Colon (tissue), 2 donors: ENCODE data around the gene KIAA0930.

Source experiments
- FAIRE-seq: peaks from 2 replicates; lab custom pipeline; 2012; peaks lifted over from hg19 to GRCh38; lab: Jason Lieb, UNC
- donor health status: control.
- donor health status: control.

The KIAA0930 gene

DNA sequence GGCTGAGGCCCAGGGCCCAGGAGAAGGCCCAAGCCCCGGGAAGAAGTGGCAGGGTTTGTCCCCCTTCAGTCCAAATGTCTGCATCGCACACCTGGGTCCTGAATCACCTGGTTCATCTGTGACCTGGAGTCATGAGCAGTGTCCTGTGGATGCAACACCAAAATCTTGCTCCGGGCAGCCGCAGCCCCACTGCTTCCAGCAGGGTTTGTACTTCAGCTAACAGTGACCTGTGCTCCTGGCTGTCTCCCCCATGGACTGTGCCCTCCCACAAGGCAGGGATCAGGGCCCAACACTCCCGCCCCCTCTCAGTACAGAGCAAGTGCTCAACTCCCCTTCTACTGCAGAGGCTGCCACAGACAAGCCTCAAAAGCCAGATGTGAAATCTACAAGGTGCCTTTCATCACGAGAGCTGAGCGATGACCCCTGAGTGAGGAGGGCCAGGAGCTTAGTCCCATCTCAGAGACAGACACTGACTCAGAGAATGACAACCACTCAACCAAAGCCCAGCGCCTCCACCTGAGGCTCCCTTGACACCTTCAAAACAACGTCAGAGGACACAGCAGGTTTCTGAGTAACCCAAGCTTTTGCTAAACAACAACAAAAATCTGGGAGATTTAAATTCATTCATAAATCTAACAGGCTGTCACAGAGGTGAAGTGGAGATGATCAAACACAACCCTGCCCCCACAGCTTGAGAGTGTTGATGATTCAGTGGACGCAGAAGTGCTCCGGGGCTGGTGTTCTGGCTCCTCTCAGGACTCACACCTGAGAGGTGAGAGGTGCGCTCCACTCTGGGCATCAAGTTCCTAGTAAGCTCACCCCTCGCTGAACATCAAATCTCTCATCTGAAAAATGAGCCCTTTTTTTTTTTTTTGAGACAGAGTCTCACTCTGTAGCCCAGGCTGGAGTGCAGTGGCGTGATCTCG is 3.4 kb downstream of the KIAA0930 start:
- no peak for FAIRE-seq

DNA sequence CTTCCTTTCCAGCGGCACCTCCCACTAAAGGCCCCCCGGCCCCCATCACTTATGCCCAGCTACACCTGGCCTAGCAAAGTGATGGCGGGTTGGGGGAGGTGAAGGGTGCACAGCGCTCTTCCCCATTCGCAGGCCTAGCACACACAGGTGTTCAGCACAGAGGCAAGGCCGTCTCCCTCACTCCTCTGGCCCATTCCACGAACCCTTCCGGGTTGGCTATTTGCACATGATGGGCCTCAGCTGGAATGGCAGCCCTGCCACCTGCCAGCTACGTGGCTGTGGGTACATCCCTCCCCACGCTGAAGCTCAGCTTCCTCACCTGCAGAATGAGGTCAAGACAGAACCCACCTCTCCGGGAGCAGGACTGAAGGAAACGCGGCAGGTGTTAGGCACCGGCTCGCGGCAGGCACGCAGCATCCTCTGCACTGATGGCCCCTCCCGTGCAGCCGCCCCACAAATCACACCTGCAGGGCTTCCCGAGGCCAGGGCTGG is 4.8 kb downstream of the KIAA0930 start:
- FAIRE-seq = no peak

DNA sequence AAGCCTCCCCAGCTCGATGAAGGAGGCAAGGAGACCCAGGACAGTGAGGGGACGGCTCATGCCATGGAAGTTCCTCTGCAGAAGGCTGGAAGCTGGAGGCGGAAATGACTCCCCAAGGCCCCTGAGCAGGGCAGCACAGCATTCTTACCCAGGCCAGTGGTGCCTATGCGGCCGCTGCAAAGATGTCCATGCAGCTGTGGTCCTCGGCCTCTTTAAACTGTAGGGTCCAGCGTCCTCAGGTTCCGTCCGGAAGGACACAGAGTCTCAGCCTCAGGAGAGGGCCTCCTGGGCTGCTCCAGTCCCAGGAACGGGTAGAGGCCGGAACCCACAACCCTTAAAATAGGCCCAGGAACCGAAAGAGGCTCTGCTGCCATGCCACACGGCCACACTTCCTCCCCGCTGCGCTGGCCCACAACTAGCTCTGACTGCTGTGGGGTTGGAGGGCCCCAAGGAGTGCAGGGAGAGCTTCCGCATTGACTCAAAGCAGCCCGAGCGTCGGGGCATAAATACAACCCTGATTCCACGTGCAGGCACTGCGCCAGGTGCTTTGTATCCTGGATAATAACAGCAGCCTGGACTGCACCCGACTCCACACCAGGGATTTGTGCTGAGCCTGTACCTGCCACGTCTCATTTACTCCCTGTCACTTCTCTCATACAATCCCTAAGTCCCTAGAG is 5.5 kb downstream of the KIAA0930 start:
- FAIRE-seq = no peak

DNA sequence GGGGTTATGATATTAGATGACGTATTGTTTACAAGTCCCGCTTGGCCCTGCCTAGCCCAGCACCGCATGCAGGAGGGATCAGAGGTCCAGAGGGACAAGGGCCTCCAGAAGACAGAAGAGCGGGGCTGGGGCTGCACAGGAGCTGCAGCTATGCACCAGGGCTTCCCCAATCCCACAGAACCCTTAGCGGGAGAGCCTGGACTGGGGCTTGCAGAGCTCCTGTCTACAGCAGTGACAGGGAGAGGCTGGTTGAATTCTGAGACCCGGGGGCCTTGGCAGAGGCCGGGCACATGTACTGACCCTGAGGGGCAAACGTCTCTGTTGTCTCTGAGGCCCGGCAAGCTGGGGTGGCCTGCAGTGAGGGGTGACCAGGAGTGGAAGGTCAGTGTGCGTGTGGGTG is 6.9 kb downstream of the KIAA0930 start:
- no peak for FAIRE-seq

DNA sequence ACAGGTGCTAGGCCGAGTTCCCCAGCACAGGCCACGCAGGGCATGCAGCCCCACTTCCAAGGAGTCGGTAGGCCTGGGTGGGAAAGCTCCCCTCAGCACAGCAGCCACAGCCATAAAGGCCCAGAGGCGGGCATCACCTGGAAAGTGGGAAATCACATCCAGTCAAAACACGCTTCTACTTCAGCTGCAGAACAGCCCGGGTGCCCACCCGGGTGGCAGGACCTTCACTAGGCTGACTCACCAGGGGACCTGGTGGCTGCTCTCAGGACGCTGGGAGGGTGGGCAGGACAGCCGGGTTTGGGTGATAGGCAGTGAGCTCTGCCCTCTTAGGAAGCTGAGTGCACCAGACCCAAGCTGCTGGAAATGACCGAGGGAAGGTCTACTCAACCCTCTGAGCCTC is 7.3 kb downstream of the KIAA0930 start:
- no peak for FAIRE-seq

DNA sequence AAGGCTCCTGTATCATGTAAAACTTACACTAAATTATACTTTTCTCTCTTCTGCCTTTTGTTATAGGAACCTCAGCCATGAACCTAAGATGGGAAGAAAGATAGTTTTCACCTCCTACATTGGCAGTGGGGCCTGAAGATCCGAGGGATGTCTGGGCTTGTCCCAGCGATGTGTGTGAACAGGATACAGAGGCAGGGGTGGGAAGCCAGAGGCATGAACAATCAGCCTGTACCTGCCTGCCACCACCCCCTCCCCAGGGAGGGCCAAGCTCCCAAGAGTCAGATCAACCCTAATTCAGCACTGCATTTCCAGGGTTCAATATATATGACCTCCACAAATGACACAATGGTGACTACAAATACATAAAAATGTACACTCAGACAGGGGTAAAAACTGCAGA is 9.4 kb downstream of the KIAA0930 start:
- no peak for FAIRE-seq

DNA sequence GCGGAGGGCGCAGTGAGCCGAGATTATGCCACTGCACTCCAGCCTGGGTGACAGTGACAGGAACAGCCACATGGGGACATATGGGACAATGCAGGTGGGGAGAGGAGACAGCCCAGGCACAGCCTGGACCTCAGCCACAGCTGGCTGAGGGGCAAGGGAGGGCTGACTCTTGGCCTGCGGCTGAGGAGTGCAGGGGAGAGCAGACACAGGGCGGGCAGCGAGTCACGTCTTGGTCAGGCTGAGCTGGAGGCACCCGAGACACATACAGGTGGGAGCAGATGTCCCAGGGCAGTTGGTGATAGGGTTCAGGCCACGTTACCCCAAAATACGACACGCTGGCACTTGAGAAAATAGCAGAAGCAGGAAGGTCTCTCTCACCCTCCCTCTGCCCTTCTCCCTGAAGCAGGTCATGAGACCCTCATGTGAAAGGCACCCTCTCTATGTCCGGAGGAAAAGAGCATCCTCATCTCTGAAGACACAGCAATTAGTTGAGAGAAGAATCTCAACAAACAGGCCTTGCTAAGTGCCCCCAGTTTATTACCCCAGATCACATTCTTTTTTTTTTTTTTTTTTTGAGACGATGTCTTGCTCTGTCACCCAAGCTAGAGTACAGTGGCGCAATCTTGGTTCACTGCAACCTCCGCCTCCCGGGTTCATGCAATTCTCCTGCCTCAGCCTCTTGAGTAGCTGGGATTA is 10.5 kb downstream of the KIAA0930 start:
- FAIRE-seq = no peak

DNA sequence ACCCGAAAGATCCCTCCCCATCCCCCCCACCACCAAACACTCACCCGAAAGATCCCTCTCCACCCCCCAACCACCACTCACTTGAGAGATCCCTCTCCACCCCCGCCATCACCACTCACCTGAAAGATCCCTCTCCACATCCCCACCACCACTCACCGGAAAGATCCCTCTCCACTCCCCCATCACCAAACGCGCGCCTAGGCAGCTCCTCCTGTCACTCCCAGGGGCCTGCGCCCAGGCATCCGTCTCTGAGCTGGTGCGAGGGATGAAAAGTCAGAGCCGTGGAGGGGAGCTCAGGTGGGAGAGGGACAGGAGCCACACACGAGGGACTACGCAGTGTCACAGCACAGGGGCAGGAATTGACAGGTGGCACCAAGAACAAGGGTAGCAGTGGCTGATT is 11.5 kb downstream of the KIAA0930 start:
- FAIRE-seq = no peak

DNA sequence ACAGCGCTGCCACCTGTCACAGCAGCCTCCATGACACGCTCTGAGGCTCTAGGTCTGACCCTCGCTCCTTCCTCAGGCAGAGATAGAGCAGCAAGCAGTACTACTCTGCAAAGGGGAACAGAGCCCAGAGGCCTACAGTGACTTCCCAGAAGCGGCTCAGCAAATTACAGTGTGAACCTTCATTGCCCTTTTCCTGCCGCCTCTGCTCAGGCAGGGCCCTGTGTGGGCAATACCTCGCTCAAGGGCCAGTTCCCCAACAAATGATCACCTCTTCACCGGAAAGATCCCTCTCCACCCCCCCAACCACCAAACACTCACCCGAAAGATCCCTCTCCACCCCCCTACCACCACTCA is 12.3 kb downstream of the KIAA0930 start:
- no peak for FAIRE-seq

DNA sequence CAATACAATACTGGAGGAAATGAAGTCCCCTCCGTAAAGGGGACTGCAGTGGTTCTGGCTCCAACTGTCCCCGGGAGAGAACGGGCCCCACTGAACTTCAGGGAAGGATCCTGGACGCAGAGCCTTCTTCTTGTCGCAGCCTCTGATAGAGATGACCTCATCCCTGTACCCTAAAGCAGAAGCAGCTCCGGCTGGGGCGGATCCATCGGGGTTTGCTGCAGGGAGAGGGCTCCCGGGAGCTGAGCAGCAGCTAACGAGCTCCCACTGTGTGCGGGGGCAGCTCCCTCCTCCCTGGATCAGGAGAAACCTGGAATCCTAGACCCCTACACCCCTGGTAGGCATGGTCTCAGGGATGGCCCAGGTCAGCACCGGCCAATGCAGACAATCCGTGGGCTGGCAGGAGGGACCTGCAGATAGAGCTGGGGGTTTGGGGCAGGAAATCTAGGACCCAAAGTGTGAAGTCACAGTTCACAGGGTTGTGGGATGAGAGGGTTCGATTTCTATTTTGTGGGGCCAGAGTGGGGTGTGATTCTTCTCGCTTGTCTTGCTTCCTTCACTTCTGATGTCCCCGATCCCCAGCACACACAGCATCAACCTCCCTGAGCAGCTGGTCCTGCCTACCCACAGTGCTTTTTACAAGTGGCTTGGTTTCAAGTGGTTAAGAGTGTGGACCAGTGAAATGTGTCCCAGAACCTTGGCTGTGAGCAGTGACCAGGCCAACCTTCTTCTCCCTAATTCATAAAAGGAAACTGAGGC is 12.9 kb downstream of the KIAA0930 start:
- FAIRE-seq = no peak

DNA sequence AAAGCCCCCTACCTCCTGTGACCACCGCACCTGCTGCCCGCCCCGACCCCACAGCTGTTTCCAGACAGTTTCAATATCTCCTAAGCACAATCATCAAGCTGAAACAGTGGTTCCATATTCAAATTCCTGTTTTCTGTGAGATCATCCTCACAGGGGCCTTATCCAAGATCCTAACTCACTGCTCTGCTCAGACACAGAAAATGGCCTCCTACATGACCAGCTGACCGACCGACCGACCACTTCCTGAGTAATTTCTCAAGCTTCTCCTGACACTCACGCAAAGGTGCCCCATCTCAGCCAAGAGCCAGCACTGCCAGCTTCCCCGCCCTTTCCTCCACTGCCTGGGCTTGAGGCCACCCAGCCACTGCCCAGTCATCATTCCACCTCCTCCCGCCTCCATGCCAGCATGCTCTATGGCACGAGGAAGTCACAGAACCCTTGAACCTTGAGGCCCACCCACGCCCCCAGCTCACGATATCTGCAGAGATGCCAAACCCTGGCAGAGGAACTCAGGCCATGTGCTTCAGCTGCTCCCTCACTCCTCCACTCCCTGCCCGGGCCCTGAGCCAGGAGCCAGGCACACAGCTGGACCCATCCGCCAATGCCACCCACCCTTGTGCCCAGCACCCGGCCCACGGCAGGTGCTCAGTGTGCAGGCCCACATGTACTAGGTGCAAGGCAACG is 14.0 kb downstream of the KIAA0930 start:
- FAIRE-seq = no peak

DNA sequence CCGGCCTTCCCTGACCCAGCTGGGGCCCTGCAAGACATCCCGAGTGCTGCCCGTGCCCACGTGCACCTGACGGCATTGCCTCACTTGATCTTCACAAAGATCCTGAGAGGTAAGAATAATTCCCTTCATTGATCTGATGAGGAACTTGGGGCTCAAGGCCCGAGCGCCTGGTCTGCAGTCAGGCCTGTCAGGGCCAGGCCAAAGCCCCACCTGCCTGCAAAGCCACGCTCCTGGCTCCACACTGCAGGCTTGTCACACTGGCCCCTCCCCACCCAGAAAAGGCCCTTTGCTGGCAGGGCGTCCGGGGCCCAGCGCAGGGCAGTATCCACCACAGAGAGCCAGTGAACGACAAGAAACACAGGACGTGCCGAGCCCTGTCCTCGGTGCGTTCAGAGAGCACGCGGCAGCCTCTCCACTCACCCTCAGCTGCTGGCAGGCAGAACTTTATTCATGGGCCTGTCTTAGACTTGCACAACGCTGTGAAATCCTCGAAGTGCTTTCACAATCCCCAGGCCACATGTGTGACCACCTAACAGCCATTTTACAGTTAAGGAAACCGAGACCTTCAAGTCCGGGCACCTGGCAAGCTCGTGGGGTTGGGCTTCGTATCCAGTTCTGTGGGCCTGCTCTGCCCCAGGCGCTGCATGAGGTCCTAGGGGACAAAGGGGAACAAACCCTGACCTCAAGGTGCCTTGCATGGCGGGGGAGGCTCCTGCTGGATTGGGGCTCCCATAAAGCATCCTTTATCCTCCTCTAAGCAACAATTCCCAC is 14.8 kb downstream of the KIAA0930 start:
- FAIRE-seq = no peak

DNA sequence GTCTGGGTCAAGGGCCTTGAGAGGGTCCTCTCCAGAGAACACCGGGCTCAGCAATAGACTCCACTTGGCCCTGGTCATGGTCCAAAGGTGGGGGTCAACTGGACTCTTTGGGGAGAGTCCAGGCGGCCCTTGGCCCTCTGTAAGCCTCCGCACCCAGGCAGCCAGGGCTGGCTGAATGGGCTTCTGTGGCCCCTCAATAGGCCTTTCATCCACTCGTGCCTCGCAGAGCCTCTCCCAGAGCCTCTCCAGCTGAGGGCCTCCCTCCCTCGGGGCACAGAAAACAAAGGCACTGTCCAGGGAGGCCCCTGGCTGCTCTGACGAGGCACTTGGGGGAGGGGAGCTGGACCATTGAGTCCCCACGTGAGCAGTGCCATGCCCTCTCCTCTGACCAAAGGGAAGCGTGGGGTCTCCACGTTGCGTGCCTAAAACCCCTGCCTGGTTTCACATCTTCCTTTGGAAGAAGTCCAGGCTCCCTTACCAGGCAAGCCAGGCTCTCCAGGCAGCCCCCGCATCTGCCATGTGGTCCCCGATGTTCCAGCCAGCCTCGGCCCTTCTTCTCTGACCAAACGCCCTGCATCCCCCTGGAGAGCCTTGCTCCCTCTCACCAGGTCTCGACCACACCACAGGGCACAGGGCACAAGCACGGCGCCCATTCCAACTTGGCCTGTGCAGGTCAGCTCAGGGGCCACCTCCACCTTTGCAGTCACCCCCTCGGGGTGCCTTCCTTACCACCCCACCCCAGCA is 15.5 kb downstream of the KIAA0930 start:
- FAIRE-seq = no peak

DNA sequence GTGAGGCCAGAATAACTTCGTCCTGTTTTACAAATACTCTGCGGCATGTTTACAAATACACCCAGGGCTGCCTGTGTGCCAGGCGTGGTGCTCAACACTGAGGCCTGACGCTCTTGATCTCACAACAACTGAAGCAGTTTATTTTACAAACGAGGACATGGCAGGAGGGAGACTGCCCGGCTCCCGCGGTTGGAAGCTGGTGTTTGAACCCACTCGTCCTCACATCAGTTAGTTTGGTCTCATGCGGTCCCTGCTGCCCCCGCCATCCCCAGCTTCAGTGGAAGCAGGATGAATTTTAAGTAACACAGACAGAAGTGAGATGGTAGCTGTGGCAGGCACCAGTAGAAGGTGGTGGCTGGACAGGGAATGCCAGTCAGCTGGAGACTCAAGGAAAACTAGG is 16.4 kb downstream of the KIAA0930 start:
- no peak for FAIRE-seq

DNA sequence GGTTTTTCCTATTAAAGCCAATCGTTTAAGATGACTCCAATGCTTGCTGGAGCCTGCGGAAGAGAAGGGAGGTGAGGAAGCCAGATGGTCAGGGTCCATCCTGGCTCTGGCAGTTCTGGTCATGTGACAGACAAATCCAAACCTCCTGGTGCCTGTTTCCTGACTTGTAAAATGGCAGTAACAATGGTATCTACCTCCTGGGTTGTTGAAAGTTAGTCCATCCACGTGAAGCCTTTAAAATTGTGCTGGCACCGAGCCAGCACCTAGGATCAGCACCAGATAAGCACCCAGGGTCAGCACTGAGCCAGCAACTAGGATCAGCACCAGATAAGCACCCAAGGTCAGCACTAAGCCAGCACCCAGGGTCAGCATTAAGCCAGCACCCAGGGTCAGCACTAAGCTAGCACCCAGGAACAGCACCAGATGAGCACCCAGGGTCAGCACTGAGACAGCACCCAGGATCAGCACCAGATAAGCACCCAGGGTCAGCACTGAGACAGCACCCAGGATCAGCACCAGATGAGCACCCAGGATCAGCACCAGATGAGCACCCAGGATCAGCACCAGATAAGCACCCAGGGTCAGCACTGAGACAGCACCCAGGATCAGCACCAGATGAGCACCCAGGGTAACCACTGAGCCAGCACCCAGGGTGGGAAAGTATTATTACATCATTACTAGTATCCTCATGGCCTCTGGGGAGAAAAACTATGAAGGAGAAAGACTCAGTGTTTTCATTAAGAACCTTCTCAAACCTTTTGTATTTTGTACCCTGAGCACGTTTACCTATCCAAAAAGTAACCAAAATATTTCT is 17.2 kb downstream of the KIAA0930 start:
- no peak for FAIRE-seq

DNA sequence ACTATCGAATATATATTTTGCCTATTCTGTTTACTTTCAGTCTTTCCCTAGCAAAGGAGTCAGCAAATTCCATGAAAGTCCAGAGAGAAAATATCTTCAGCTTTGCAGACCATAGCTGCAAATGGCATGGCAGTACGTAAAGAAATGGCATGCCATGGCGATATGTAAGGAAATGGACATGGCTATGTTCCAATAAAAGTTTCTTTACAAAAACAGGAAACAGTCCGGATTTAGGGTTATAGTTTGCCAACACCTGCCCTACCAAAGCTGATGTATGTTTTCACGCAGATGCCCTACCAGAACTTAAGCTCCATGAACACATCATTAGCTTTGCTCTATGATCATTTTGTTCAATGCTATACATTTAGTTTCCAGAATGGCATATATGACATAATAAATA is 19.5 kb downstream of the KIAA0930 start:
- no peak for FAIRE-seq

DNA sequence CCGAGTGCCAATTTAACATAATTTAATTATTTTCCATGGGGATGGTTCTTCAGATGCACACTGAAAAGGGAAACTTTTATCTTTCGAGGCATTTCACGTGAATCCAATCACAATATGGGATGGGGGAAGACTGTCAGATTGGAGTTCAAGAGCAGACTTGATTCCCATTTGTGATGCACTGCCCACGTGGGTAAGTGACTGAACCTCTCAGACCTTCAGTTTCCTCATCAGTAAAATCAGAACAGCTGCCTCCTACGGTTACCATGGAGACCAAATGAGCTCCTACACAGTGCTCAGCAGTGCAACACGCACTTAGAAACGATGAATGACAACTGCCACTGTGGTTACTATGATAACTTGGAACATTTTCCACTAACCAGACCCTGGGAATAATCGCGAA is 21.7 kb downstream of the KIAA0930 start:
- no peak for FAIRE-seq

DNA sequence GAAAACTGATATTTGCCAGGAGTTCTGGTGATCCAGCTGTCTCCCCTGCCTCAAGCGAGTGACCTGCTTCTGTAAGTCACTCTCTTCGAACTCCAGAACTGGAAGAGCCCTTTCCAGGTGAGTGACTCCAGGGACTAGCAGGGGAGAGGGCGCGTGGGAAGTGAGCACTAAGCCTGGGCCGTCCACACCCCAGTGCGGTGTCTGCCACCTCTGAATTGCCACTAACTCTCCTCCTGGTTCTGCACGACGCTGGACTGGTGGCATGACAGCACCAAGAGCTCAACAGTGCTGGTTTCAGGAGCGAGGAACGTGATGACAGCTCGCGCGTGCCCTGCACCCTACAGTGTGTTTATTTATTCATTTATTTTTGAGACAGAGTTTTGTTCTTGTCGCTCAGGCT is 22.9 kb downstream of the KIAA0930 start:
- no peak for FAIRE-seq

DNA sequence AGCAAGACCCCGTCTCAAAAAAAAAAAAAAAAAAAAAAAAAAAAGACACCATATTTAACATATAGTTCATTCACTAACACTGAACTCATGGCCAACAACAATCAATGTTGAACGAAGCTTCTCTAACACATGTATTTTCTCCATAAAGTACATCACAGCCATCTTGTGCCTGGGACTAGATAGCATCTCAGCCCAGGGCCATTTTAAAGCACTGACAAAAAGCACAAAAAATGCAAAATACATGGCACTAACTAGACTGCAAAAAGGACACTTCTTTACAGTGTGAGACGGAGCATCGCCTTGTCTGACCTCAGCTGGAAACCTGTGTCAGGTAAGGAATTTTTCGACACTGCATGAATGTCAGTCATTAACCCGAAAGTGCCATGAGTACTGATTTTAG is 23.3 kb downstream of the KIAA0930 start:
- no peak for FAIRE-seq
